ENCODE data around the gene TSEN2. TPM values are rescaled to one million over a fixed set of nuclear protein-coding genes. Genes with fewer than 3 reads are reported as not detected.
"Not testable (repeated sequence)": the region's sequence is repeated elsewhere in the genome, so short reads cannot be mapped to it uniquely, and the experiment has no call there.

The TSEN2 gene
- polyA plus RNA-seq, 4 donors = 18.6 to 25.9 (median 21.0) TPM

GRCh38 chr3:12471241-12471640, 13.0 kb upstream of the TSEN2 start:
- DNase-seq (ENCODE audit: low read depth in 4 of 4, low spot score in 3 of 4) = no peak

- no peak for DNase-seq (ENCODE audit: low read depth in 4 of 4, low spot score in 3 of 4)
These were observed 12.2 kb upstream of the TSEN2 start for GRCh38 chr3:12472000-12472610.

- DNase-seq (ENCODE audit: low read depth in 4 of 4, low spot score in 3 of 4) = no peak
These were observed 11.5 kb upstream of the TSEN2 start for GRCh38 chr3:12472796-12473195.

GRCh38 chr3:12473511-12473910, 10.8 kb upstream of the TSEN2 start:
- no peak for DNase-seq (ENCODE audit: low read depth in 4 of 4, low spot score in 3 of 4)

GRCh38 chr3:12476238-12476897, 7.9 kb upstream of the TSEN2 start:
- no peak for DNase-seq (ENCODE audit: low read depth in 4 of 4, low spot score in 3 of 4)

- DNase-seq (ENCODE audit: low read depth in 4 of 4, low spot score in 3 of 4) = no peak
These were observed 7.0 kb upstream of the TSEN2 start for GRCh38 chr3:12477256-12477655.

- no peak for DNase-seq (ENCODE audit: low read depth in 4 of 4, low spot score in 3 of 4)
These were observed 6.0 kb upstream of the TSEN2 start for GRCh38 chr3:12478326-12478725.

GRCh38 chr3:12479198-12479597, 5.1 kb upstream of the TSEN2 start:
- not testable (repeated sequence) for DNase-seq (ENCODE audit: low read depth in 4 of 4, low spot score in 3 of 4)

- DNase-seq (ENCODE audit: low read depth in 4 of 4, low spot score in 3 of 4) = no peak
These were observed 4.3 kb upstream of the TSEN2 start for GRCh38 chr3:12479919-12480427.

GRCh38 chr3:12483410-12483809, 870 bp upstream of the TSEN2 start:
- DNase-seq (ENCODE audit: low read depth in 4 of 4, low spot score in 3 of 4) = no peak

GRCh38 chr3:12483872-12484197, 445 bp upstream of the TSEN2 start:
- DNase-seq (ENCODE audit: low read depth in 4 of 4, low spot score in 3 of 4) = no peak

GRCh38 chr3:12484983-12485327, 675 bp downstream of the TSEN2 start:
- DNase-seq (ENCODE audit: low read depth in 4 of 4, low spot score in 3 of 4) = no peak

- no peak for DNase-seq (ENCODE audit: low read depth in 4 of 4, low spot score in 3 of 4)
These were observed 1.7 kb downstream of the TSEN2 start for GRCh38 chr3:12486001-12486400.

GRCh38 chr3:12486916-12487315, 2.6 kb downstream of the TSEN2 start:
- no peak for DNase-seq (ENCODE audit: low read depth in 4 of 4, low spot score in 3 of 4)

GRCh38 chr3:12487336-12487735, 3.1 kb downstream of the TSEN2 start:
- no peak for DNase-seq (ENCODE audit: low read depth in 4 of 4, low spot score in 3 of 4)

- DNase-seq (ENCODE audit: low read depth in 4 of 4, low spot score in 3 of 4) = no peak
These were observed 3.5 kb downstream of the TSEN2 start for GRCh38 chr3:12487786-12488185.

- DNase-seq (ENCODE audit: low read depth in 4 of 4, low spot score in 3 of 4) = no peak
These were observed 5.1 kb downstream of the TSEN2 start for GRCh38 chr3:12489368-12489767.

- no peak for DNase-seq (ENCODE audit: low read depth in 4 of 4, low spot score in 3 of 4)
These were observed 5.6 kb downstream of the TSEN2 start for GRCh38 chr3:12489832-12490231.

GRCh38 chr3:12490547-12490946, 6.3 kb downstream of the TSEN2 start:
- no peak for DNase-seq (ENCODE audit: low read depth in 4 of 4, low spot score in 3 of 4)

- DNase-seq (ENCODE audit: low read depth in 4 of 4, low spot score in 3 of 4) = no peak
These were observed 11.6 kb downstream of the TSEN2 start for GRCh38 chr3:12495749-12496452.

- no peak for DNase-seq (ENCODE audit: low read depth in 4 of 4, low spot score in 3 of 4)
These were observed 12.1 kb downstream of the TSEN2 start for GRCh38 chr3:12496453-12496761.

GRCh38 chr3:12499474-12499873, 15.2 kb downstream of the TSEN2 start:
- DNase-seq (ENCODE audit: low read depth in 4 of 4, low spot score in 3 of 4) = no peak

Data from right renal pelvis (tissue), 4 donors.